Trophoblast cell (in vitro differentiated cells and primary cell): ENCODE results near the gene RPL38.

ENCODE experiments used
- DNase-seq, 2 donors: peaks; one replicate each; pipeline ENCODE4 v3.0.0-alpha.2; 2016
- H2AFZ ChIP-seq: 2 replicates; pipeline ENCODE4 v1.6.1; 2013; ENCODE audit warnings: low read length, moderate library complexity, mild to moderate bottlenecking; ENCODE audit not compliant: insufficient read depth, poor library complexity
- H2AK5ac ChIP-seq: 2 replicates; pipeline ENCODE4 v1.6.1; 2013; ENCODE audit warnings: mild to moderate bottlenecking, low read length
- H2BK120ac ChIP-seq: 2 replicates; pipeline ENCODE4 v1.6.1; 2013; ENCODE audit warnings: low read length, mild to moderate bottlenecking, moderate library complexity; ENCODE audit not compliant: insufficient read depth, poor library complexity
- H2BK12ac ChIP-seq: 2 replicates; pipeline ENCODE4 v1.6.1; 2013; ENCODE audit warnings: mild to moderate bottlenecking, low read length, moderate library complexity
- H2BK5ac ChIP-seq: 2 replicates; pipeline ENCODE4 v1.6.1; 2013; ENCODE audit warnings: low read length, low read depth, moderate library complexity, mild to moderate bottlenecking; ENCODE audit not compliant: poor library complexity
- H3K14ac ChIP-seq: 2 replicates; pipeline ENCODE4 v1.6.1; 2013; ENCODE audit warnings: mild to moderate bottlenecking, low read length
- H3K18ac ChIP-seq: 2 replicates; pipeline ENCODE4 v1.6.1; 2013; ENCODE audit warnings: mild to moderate bottlenecking, low read length
- H3K23ac ChIP-seq: 2 replicates; pipeline ENCODE4 v1.6.1; 2013; ENCODE audit warnings: low read length
- H3K27ac ChIP-seq: 2 replicates; pipeline ENCODE4 v1.5.1; 2013; ENCODE audit warnings: low read depth, mild to moderate bottlenecking, inconsistent platforms, low read length, moderate library complexity
- H3K27me3 ChIP-seq: 2 replicates; pipeline ENCODE4 v1.6.1; 2013; ENCODE audit warnings: inconsistent platforms, mild to moderate bottlenecking, low read length, moderate library complexity; ENCODE audit not compliant: insufficient read depth
- H3K36me3 ChIP-seq, 2 experiments: 1 replicate in 1 of 2; 2 replicates in 1 of 2; pipeline ENCODE4 v1.6.1; 2013; ENCODE audit warnings: low read length in 2 of 2, mild to moderate bottlenecking in 2 of 2, moderate library complexity in 1 of 2; ENCODE audit not compliant: insufficient read depth in 2 of 2, control insufficient read depth in 1 of 2
- H3K4ac ChIP-seq: 2 replicates; pipeline ENCODE4 v1.6.1; 2013; ENCODE audit warnings: low read depth, mild to moderate bottlenecking, low read length, moderate library complexity
- H3K4me1 ChIP-seq, 2 experiments: 1 replicate in 1 of 2; 2 replicates in 1 of 2; pipeline ENCODE4 v1.6.1; 2013; ENCODE audit warnings: low read length in 2 of 2, mild to moderate bottlenecking in 2 of 2, moderate library complexity in 1 of 2; ENCODE audit not compliant: insufficient read depth in 2 of 2, control insufficient read depth in 1 of 2
- H3K4me2 ChIP-seq: 2 replicates; pipeline ENCODE4 v1.6.1; 2013; ENCODE audit warnings: inconsistent platforms, mild to moderate bottlenecking, low read length, moderate library complexity
- H3K4me3 ChIP-seq: 2 replicates; pipeline ENCODE4 v1.5.1; 2013; ENCODE audit warnings: mild to moderate bottlenecking, low read depth, low read length, inconsistent platforms
- H3K79me1 ChIP-seq: one replicate; pipeline ENCODE4 v1.6.1; 2013; ENCODE audit warnings: low read length
- H3K79me2 ChIP-seq: 2 replicates; pipeline ENCODE4 v1.6.1; 2013; ENCODE audit warnings: low read length, mild to moderate bottlenecking; ENCODE audit not compliant: control insufficient read depth, insufficient read depth, poor library complexity
- H3K9ac ChIP-seq: 2 replicates; pipeline ENCODE4 v1.6.1; 2013; ENCODE audit warnings: mild to moderate bottlenecking, low read length
- H3K9me3 ChIP-seq: 2 replicates; pipeline ENCODE4 v1.6.1; 2013; ENCODE audit warnings: low read depth, mild to moderate bottlenecking, control low read depth, inconsistent platforms, low read length; ENCODE audit not compliant: insufficient read depth
- H4K12ac ChIP-seq: 2 replicates; pipeline ENCODE4 v1.6.1; 2013; ENCODE audit warnings: low read depth, mild to moderate bottlenecking, low read length, moderate library complexity
- H4K8ac ChIP-seq: 2 replicates; pipeline ENCODE4 v1.6.1; 2013; ENCODE audit warnings: low read depth, mild to moderate bottlenecking, low read length, moderate library complexity
- H4K91ac ChIP-seq: one replicate; pipeline ENCODE4 v1.6.1; 2013; ENCODE audit warnings: low read depth, mild to moderate bottlenecking, low read length, moderate library complexity
- WGBS: extraction: QIAGEN DNeasy Blood & Tissue Kit; methylation state at CpG from one replicate; pipeline ENCODE4 v1.1.7; 2013; ENCODE audit warnings: missing lambda C conversion rate; ENCODE audit not compliant: insufficient read length, insufficient coverage; ENCODE audit errors: extremely low coverage; 5-methylcytosine and 5-hydroxymethylcytosine counted together

RPL38 gene

GRCh38 chr17:74243013-74243755 is 39.7 kb downstream of the RPL38 start:
- Histone ChIP-seq H3K18ac (no peak overlapping the region), H3K23ac (no peak overlapping the region), H3K79me2 (no peaks in the 10 kb centered on the region), H3K9ac (no peak overlapping the region), H3K4ac (no peak overlapping the region), H2AK5ac (no peak overlapping the region), H4K91ac (no peak overlapping the region), H2BK12ac (no peak overlapping the region), H2BK5ac (no peak overlapping the region), H2BK120ac (no peak overlapping the region), H3K27me3 (no peaks in the 10 kb centered on the region), H4K8ac (no peak overlapping the region), H2AFZ (no peak overlapping the region), H4K12ac (no peak overlapping the region), H3K79me1 (no peaks in the 10 kb centered on the region), H3K9me3 (peaks cover 4% of the 10 kb centered on the region), H3K36me3 (no peaks in the 10 kb centered on the region), H3K4me3 (no peak overlapping the region), H3K14ac (no peak overlapping the region), H3K27ac (no peak overlapping the region), H3K4me2 (no peak overlapping the region), H3K4me1 (no peaks in the 10 kb centered on the region)
- DNase-seq: no peak
- no CpG with 5 or more reads among the region's 13 CpGs for WGBS

- Histone ChIP-seq H3K36me3 (no peaks in the 10 kb centered on the region), H3K14ac (no peak overlapping the region), H3K9ac (no peak overlapping the region), H3K4me2 (no peak overlapping the region), H3K23ac (no peak overlapping the region), H4K12ac (no peak overlapping the region), H3K4ac (no peak overlapping the region), H3K27me3 (no peaks in the 10 kb centered on the region), H2BK120ac (no peak overlapping the region), H2AK5ac (no peak overlapping the region), H3K4me3 (no peak overlapping the region), H3K79me1 (no peaks in the 10 kb centered on the region), H2BK5ac (no peak overlapping the region), H2AFZ (no peak overlapping the region), H3K9me3 (peaks cover 4% of the 10 kb centered on the region), H3K18ac (no peak overlapping the region), H2BK12ac (no peak overlapping the region), H4K91ac (no peak overlapping the region), H3K4me1 (no peaks in the 10 kb centered on the region), H3K27ac (no peak overlapping the region), H4K8ac (no peak overlapping the region), H3K79me2 (no peaks in the 10 kb centered on the region)
- no peak for DNase-seq
- WGBS: no CpG with 5 or more reads among the region's 10 CpGs
Observed at GRCh38 chr17:74244128-74244527, 40.6 kb downstream of the RPL38 start.

GRCh38 chr17:74244548-74244947 is 41.1 kb downstream of the RPL38 start:
- WGBS: no CpG with 5 or more reads among the region's 6 CpGs
- no peak overlapping the region for H4K12ac ChIP-seq
- no peaks in the 10 kb centered on the region for H3K4me1 ChIP-seq
- H3K79me2 ChIP-seq: no peaks in the 10 kb centered on the region
- H3K36me3 ChIP-seq: no peaks in the 10 kb centered on the region
- no peak overlapping the region for H3K4me3 ChIP-seq
- no peak overlapping the region for H3K14ac ChIP-seq
- H2AK5ac ChIP-seq: no peak overlapping the region
- no peak overlapping the region for H3K9ac ChIP-seq
- no peak overlapping the region for H3K27ac ChIP-seq
- H2BK12ac ChIP-seq: no peak overlapping the region
- peaks cover 2% of the 10 kb centered on the region for H3K9me3 ChIP-seq
- H4K91ac ChIP-seq: no peak overlapping the region
- no peak overlapping the region for H2BK120ac ChIP-seq
- no peak overlapping the region for H2BK5ac ChIP-seq
- no peak for DNase-seq
- H2AFZ ChIP-seq: no peak overlapping the region
- no peaks in the 10 kb centered on the region for H3K79me1 ChIP-seq
- no peak overlapping the region for H3K18ac ChIP-seq
- no peak overlapping the region for H3K4ac ChIP-seq
- no peak overlapping the region for H4K8ac ChIP-seq
- H3K4me2 ChIP-seq: no peak overlapping the region
- H3K23ac ChIP-seq: no peak overlapping the region
- no peaks in the 10 kb centered on the region for H3K27me3 ChIP-seq

DNA sequence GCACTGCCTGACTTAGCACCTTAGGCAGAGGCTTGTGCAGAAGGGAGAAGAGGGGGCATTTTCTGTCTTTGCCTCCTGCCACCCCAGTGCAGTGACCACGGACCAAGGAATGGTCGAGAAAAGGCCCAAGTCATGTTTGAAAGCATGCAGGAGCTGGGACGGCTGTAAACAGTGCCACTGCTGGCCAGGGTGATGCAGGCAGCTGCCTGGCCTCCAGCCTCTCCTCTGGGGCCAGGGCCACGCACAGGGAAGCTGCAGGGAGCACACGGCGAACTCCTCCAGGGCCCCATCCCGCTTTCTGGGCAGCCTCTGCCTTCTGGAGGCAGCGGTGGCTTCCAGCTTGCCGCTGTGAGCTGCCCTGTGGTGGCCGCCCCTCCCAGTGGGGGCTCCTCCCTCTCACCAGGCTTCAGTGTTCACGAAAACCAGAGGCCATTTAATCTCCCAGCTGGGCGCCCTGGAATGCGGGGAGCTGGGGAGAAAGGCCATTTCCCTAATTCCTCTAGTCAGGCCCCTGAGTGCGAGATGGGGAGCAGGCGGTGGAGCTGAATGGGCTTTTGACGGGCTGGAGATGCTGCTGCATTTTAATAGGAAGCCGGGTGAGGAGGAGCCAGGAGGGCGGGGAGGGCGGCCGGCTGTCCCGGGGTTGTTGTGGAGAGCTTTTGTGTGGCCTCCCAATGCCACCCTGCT is 41.8 kb downstream of the RPL38 start:
- H4K91ac ChIP-seq: no peak overlapping the region
- no peak overlapping the region for H3K4ac ChIP-seq
- H2AFZ ChIP-seq: no peak overlapping the region
- H3K27me3 ChIP-seq: no peaks in the 10 kb centered on the region
- H3K4me1 ChIP-seq: no peaks in the 10 kb centered on the region
- H3K23ac ChIP-seq: no peak overlapping the region
- H4K8ac ChIP-seq: no peak overlapping the region
- H2BK5ac ChIP-seq: no peak overlapping the region
- no peak overlapping the region for H2AK5ac ChIP-seq
- H4K12ac ChIP-seq: no peak overlapping the region
- H3K4me2 ChIP-seq: no peak overlapping the region
- no peaks in the 10 kb centered on the region for H3K79me1 ChIP-seq
- no peaks in the 10 kb centered on the region for H3K79me2 ChIP-seq
- H3K14ac ChIP-seq: no peak overlapping the region
- H3K36me3 ChIP-seq: no peaks in the 10 kb centered on the region
- H3K27ac ChIP-seq: no peak overlapping the region
- no CpG with 5 or more reads among the region's 21 CpGs for WGBS
- no peak overlapping the region for H3K9ac ChIP-seq
- no peak for DNase-seq
- H2BK12ac ChIP-seq: no peak overlapping the region
- H3K18ac ChIP-seq: no peak overlapping the region
- H3K9me3 ChIP-seq: peaks cover 2% of the 10 kb centered on the region
- no peak overlapping the region for H2BK120ac ChIP-seq
- H3K4me3 ChIP-seq: no peak overlapping the region
